HG02642 (cell line): ENCODE results near the gene MEIOSIN.
"Not testable (repeated sequence)": the region's sequence is repeated elsewhere in the genome, so short reads cannot be mapped to it uniquely, and the experiment has no call there.

Experiments
- ATAC-seq: cut with Tn5 transposase; IDR thresholded peaks from one replicate; pipeline ENCODE4 v1.9.1; 2021; ENCODE audit warnings: mild to moderate bottlenecking; ENCODE audit not compliant: unreplicated experiment, poor library complexity

MEIOSIN gene

GRCh38 chr19:45717983-45718650, 15.1 kb upstream of the MEIOSIN start:
- no peak for ATAC-seq

- not testable (repeated sequence) for ATAC-seq
Measured at GRCh38 chr19:45720065-45720464, 13.2 kb upstream of the MEIOSIN start.

DNA sequence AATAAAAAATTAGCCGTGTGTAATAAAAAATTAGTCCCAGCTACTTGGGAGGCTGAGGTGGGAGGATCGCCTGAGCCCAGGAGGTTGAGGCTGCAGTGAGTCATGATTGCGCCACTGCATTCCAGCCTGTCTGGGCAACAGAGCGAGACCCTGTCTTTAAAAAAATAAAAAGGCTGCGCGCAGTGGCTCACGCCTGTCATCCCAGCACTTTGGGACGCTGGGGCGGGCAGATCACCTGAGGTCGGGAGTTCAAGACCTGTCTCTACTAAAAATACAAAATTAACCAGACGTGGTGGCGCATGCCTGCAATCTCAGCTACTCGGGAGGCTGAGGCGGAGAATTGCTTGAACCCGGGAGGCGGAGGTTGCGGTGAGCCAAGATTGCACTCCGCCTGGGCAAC, 4.6 kb upstream of the MEIOSIN start:
- not testable (repeated sequence) for ATAC-seq

GRCh38 chr19:45729800-45730290, 3.4 kb upstream of the MEIOSIN start:
- ATAC-seq = no peak

GRCh38 chr19:45730368-45731288, 2.6 kb upstream of the MEIOSIN start, which contains the start of gene FBXO46:
TSS of gene FBXO46 (minus strand) at chr19:45730896. CDS start at chr19:45713495, 17,401 bp downstream.
- ATAC-seq = peak; percentile 94

DNA sequence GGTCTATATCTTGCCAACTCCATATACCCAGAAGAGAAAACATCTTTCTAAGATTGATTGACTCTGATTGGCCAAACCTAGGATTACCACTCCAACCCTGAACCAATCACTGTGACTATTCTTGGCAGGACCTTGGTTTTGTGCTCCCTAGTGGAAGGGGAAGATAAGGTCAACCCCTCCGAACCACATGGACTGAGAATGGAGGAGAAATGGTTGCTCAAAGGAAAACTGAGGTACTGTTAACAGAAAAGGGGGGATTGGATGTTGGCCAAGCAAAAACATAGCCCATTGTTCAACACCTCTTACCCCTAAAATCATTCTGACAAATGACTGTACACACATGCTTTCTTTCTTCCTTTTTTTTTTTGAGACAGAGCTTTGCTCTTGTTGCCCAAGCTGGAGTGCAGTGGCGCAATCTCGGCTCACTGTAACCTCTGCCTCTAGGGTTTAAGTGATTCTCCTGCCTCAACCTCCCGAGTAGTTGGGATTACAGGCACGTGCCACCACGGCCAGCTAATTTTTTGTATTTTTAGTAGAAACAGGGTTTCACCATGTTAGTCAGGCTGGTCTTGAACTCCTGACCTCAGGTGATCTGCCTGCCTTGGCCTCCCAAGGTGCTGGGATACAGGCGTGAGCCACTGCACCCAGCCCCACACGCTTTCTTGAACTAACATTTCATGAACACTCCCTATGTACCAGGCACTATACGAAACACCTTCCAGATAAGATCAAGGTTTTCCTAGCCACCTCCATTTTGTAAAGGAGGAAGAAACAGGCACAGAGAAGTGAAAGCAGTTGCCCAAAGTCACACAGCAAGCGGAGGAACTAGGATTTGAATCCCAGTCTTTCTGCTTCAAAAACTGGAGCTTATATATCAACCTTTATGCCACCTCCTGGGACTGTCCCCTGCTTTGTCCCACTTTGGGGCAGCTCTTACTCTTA, 6.5 kb downstream of the MEIOSIN start:
- ATAC-seq = no peak

DNA sequence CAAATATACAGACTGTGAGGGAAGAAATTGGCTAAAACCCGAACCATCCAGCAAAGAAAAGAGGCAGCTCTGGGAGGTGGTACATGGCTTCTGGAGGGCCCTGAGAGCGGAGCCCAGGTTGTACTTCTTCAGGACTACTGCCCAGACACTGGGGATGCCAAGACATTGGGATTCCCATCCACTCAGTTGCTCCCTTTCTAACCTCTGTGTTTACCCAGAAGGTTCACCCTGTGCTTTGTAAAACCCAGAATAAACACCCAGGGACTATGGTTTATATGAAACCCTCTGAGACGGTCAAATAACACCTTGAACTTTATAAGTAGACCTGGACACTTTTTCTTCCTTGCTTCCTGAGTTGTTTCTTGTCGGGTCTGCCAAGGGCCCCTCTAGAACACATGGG, 9.7 kb downstream of the MEIOSIN start:
- no peak for ATAC-seq

GRCh38 chr19:45745606-45746005, 12.4 kb downstream of the MEIOSIN start:
- no peak for ATAC-seq

DNA sequence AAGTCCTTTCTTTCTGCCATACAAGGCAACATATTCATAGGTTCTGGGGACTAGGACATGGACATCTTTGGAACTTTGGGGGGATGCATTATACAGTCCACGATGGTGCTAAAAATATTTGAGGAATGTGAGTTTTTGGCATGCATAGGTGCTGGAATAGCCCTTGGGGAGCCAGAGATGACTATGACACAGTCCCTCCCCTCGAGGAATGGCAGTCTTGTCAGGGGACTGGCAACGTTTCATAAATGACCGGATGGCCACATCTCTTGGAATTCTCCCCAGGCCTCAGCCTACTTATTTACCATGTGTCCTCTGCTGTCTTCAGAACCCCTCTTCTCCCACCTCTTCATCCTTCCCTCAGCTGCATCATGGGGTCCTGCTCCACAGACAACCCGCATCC, 13.6 kb downstream of the MEIOSIN start:
- ATAC-seq = no peak

DNA sequence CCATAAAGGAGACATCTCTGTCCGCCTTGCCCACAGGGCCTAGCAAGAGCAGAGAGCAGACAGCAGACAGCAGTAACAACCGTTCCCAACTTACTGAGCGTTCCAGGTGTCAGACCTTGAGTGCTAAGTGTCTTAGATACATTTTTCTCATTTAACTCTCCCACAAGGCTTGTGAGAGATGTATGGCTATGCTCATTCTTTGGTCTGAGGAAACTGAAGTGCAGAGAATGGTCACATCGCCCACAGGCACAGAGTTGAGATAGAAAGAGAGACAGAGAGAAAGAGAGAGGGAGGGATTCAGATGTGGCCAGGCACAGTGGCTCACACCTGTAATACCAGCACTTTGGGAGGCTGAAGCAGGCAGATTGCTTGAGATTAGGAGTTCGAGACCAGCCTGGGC, 14.3 kb downstream of the MEIOSIN start:
- no peak for ATAC-seq

- not testable (repeated sequence) for ATAC-seq
Measured at GRCh38 chr19:45751483-45751882, 18.2 kb downstream of the MEIOSIN start.

GRCh38 chr19:45752639-45753038, 19.4 kb downstream of the MEIOSIN start:
- ATAC-seq = no peak

- no peak for ATAC-seq
Measured at GRCh38 chr19:45753548-45753947, 20.3 kb downstream of the MEIOSIN start.

DNA sequence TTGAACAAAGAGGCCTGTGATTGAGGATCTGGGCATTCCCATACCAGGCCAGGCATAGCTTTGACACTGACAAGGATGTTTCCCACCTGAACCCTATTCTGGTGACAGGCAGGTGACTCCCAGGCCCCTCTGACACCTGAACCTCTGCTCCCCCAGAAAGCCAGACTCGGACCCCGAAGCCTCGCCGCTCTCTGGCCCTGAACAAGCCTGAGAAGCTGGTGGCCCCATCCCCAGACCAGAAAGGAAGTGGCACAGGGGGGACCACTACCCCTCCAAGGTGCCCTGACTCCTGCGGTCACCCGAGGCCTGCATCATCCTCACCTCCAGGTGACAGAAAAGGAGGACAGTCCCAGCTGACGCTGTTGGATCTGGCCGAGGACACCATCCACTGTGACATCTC, 21.1 kb downstream of the MEIOSIN start:
- ATAC-seq = no peak

GRCh38 chr19:45757695-45758094, 24.5 kb downstream of the MEIOSIN start:
- no peak for ATAC-seq

DNA sequence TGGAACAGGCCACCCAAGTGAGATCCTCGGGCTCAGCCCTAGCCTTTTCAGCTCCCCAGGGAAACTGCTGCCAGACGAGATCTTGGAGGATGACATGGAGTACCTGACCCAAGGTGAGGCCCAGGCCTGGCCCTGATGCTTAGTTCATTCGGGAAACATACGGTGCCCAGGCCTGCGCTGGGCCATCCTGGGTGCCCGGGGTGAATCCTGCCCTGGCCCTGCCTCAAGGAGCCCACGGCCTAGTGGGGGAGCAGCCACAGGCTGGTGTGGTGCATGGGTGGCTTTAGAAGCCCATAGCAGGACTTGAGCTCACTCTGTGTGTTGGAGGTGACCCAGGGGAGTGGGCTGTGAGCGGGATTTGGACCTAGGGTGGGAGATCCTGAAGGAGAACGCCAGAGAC, 25.7 kb downstream of the MEIOSIN start:
- no peak for ATAC-seq

DNA sequence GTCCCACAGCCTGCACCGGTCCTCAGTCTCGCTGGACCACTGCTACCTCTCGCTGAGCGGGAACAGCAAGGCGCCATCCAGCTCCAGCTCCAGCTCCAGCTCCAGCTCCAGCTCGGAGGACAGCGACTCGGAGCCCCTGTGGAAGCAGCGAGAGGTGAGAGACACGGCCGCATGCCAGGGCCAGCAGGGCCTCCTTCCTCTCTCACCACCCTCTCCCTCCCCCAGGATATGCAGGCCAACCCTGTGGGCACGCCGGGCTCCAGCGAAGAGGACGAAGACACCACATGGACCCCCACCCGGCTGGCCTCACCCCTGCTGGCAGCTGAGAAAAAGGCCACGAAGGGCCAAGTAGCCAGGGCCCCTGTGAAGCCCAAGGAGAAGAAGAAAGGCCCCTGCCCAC, 28.5 kb downstream of the MEIOSIN start:
- ATAC-seq = no peak

DNA sequence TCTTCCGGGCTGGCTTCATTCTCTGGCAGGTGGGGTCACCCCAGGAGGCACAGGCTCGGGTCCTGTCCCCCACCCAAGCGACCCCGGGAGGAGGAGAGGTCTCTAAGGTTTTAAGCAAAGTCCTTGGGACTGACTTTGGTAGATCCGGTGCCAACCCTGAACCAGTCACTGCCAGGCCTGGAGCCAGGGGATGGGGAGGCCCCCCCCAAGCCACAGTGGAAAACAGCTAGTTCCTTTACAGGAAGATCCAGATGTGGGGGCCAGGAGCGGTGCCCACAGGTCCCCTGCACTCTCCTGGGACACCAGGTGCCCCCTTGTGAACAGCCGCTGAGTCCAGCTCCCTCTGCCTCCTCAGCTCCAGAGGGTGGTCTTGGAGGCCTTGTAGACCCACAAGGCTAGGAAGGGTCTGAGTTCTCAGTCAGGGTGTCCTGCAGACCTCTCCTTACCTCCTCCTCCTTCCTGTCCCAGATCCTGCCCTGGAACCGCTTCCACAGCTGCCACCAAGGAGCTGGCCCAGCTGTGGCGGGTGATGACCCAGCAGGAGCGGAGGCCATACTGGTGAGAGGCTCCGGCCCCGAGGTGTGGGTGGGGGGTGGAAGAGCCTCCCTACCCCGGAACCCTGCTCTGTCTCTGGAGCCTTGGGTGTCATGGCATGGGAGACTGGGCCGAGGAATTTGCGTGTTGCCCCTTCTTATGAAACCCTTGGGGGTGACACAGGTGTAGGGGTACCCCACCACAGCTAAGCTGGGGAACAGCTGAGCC, 29.8 kb downstream of the MEIOSIN start:
- no peak for ATAC-seq

DNA sequence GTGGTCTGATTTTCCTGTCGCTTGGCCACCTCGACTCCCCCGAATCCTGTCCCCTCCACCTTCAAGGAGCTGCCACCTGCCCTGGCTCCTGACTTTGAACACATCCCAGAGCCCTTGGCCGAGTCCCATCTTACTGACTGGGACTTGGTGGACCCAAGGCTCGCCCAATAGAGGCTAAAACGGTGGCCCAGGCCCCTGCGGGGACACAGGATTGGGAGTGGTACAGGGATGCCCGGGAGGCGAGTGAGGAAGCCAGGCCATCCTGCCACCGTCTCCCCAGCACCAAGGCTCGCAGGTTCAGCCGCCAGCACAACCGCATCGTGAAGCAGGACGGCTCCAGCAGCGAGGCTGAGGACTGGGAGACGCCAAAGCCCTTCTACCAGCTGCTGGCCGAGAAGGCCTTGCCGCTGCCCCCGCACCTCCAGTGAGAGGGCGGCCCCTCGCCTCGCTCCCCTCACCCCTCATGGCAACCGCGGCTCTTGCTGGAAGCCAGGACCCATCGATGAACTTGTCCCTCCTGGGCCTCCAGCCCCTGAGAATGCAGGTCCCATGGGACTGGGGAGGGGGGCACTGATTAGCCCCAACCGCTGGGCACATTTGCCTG, 30.6 kb downstream of the MEIOSIN start:
- no peak for ATAC-seq
